ENCODE results near the gene PRUNE1.

PRUNE1 gene

DNA sequence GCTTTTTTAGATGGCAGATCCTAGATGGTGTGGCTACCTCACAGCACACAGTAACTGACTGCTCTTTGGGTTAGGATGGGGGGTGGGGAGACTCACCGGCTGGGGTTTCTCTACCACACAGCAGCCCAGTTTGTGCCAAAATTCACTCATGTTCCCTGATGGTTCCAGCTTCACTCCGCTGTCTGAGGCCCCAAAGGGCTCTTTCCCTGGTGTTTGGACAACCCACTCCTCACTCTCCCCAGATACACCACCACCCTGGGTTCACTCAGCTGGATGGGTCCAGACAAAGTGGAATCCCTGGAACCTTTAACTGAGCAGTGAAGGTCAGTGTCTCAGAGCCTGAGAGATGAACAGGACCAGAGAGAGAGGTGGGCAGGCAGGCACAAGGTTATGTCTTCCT lies 47.3 kb downstream of the PRUNE1 start:
- no peak for DNase-seq

DNA sequence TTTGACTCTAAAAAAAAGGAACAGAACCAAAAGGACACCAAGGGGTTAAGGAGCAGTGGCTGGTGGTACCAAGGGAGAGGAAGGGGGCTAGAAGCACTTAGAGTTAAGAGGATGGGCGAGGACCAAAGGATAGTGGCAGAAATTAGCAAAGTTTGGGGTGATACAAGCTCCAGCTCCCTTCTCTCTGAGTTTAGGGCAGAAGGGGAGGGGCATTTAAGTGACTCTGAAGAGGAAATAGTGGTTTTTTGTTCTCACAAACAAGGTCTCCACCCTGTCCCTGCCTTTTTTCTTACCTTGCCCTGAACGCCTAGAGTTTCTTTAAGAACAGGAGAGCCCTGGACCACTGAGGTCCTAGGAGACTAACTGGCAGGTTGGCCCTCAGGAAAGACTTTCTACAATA lies 47.9 kb downstream of the PRUNE1 start:
- DNase-seq: no peak

DNA sequence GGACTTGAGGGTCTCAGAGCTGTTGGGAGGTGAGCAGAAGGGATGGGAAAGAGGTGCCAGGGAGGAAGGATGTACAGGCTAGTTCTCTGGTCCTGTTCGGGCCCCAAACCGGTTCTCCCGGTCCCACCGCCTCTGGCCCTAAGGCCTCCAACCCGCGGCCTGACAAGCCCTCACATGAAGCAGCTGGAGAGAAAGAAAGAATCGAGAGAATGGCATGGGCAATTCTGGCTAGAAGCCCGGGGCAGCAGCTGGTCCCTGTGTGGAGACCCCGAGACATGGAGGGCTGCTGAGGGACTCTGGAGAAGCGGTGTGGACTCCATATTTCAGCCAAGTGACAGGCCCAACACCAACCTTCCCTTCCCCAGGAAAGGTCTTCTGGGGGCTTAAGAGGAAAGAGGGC lies 50.4 kb downstream of the PRUNE1 start:
- DNase-seq: peak; percentile 38

DNA sequence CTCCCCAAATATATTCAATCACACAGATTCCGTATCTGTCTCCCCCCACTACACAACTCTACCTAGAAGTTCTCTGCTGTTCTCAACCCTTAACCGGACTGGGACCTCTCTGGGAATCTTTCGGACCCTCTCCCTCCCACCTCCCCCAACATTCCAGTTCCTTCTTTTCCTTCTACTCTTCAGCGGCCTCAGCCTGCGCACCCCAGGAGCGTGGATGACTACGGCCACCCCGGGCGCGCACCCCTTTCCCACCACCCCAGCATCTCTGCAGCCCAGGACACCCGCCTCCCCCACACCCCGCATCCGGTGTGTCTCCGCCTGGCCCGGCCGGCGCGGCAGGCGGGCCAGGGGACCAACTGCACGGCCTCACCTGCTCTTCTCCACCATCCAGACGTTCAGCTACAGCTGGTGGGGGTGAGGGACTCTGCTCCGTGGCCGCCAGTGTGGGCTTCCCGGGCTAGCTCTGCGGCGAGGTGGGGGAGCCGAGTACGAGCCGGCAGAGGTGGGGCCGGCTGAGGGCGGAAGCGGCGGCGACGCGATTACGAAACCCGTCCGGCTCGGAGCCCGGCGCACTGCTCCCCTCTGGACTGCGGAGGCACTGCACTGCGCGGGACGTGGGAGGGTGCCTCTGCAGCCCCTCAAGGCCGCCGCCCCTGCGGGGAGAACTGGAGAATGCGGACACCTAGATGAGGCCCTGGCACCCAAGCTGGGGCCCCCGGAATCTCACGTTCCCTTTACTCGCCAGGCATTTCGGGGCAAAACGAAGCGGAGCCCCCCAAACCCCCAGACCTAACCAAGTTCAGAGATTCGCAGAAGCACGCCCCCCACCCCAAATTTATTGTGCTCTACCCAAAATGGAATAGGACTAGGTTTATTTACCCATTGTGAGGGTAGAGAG lies 51.1 kb downstream of the PRUNE1 start, which contains the start of gene CDC42SE1:
Gene CDC42SE1 (minus strand): TSS at position 514 of the 898 bp plus-strand sequence. CDS start 3,892 bp downstream, outside the sequence.
- DNase-seq: peak; percentile 84

DNA sequence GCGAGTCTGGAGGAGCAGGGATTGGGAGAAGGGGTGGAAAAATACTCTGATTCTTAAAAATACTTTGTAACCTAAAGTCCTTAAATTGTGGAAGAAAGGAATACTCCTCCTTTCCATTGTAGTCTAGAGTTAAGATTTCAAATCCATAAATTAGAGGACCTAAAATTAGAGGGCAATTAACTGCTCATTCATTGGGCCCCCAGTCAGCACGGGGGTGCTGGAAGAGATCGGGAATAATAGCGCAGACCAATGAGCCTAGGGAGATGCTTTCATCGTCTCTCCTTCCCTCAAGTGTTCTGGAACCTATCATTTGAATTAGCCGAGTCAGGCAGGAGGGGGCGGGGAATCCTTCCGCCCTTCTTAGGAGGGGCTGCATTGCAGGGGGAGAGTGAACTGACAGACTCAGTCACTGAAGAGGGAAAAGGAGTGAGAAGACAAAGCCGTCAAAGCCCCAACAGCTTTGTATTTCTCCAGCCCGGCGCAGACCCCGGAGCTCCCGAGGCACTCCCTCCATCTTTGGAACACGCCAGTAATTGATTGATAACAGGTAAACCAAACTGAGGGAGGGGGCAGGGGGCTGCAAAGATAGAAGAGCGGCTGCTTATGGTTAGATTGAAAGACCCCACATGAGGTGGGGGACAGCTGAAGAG lies 51.9 kb downstream of the PRUNE1 start, which contains the start of gene MLLT11:
Gene MLLT11 (plus strand): TSS at position 391 of the 650 bp plus-strand sequence. CDS start 6,828 bp downstream, outside the sequence.
- peak; percentile 44 for DNase-seq

DNA sequence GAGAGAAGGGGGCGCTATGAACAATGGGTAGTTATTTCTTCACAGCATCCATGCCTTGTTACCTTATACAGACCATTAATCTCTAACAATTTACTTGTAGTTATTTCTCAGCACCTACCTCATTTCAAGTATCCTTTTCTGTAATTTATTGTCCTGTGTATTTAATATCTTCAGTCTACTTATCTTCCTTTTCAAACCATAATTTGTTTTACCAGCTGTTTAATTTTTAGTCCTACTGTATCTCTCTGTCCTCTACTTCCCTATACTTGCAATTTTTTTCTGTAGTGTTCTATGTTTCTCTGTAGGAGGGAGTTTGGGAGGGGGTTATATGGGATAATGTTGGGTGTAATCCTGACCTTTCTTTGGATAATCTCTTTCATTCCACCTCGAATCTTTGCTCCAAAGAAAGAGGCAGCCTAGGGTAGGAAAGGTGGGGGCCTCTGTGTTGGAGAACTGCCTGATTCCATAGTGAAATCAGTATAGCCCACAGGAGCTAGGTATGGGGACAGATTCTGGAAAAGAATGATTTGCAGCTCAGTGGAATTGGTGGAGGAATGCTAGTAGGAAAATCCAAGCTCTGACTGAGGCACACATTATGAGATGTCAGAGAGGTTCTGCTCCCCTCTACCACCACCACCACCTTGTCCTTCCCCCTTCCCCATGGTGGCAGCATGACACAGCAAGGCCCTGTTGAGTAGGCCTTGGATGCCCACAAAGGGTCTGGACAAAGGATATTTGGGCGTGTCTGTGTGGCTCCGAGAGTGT lies 52.6 kb downstream of the PRUNE1 start:
- DNase-seq: no peak

DNA sequence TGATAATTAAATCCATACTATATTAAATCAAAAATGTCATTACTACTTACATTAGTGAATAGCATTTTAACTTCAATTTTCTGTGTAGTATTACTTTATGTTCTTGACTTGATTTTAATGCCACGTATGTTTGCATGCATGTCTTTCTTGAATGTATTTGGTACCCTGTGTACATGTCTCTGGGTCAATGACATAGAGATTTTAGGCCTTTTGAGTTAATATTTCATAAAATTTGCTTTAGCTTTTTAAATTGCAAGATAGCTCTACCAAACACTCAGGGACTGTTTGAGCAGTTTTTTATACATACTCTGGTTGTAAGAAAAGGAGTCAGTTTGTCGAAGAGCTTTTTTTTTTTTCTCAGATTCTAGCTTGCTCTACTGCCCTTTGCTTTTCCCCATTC lies 53.5 kb downstream of the PRUNE1 start:
- DNase-seq: no peak

DNA sequence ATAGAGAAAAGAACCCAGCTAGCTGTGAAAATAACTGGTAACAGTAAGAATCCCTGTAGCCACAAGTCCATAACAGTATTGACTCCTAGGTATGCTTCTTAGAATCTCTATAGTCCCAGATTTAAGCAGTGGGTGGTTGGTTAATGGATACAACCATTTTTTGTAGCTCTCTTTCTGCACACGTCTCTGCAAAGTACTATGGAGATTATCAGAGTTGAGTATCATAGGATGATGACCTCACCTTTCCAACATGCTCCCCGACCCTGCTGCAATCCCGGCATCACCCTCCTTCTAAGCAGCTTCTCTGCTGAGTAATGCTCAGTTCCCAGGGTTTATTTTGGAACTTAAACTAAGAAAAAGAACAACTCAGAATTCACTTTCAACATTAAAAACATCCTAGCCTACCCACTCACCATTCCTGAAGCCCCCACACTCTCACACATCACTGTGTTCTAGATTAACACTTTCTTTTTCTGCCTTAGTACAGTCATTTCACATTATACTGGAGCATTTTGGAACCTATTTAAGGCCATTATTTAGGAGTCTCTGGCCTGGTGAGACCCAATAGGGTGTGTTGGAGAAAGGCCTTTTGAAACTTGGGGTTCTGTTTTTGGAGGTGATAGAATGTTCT lies 54.6 kb downstream of the PRUNE1 start:
- DNase-seq: no peak

DNA sequence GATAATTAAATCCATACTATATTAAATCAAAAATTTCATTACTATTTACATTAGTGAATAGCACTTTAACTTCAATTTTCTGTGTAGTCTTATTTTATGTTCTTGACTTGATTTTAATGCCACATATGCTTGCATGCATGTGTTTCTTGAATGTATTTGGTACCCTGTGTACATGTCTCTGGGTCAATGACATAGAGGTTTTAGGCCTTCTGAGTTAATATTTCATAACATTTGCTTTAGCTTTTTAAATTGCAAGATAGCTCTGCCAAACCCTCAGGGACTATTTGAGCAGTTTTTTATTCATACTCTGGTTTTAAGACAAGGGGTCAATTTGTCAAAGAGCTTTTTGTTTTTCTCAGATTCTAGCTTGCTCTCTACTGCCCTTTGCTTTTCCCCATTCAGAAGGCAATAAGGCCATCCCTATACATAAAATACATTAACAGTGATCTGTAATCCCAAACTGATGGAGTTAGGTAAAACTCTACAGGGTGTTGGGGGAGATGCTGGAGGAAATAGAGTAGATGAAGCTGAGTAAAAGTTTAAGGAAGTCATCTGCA lies 56.9 kb downstream of the PRUNE1 start:
- DNase-seq: no peak

DNA sequence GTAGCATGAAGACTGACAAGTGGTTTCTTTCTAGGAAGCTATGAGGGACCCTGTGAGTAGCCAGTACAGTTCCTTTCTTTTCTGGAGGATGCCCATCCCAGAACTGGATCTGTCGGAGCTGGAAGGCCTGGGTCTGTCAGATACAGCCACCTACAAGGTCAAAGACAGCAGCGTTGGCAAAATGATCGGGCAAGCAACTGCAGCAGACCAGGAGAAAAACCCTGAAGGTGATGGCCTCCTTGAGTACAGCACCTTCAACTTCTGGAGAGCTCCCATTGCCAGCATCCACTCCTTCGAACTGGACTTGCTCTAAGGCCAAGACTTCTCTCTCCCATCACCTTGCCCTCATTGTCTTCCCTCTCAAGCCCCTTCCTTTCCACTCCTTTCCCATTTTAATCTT lies 58.9 kb downstream of the PRUNE1 start:
- no peak for DNase-seq

DNA sequence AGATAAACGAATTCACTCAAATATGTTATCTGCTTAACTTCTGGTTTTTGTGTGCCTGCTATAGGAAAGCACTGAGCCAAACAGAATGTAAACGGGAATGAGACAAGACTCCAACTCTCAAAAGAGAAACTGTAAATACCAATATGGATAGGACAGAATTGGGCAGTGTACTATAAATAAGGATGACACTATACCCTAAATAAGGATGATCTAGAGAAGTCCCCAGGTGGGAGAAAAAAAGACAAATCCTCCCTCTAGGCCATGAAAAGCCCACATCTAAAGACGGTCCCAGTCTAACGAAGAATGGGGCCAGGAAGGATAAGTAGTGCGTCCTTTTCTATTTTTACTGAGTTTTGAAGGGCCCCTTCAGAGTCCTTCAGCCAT lies 60.8 kb downstream of the PRUNE1 start:
- DNase-seq: no peak

DNA sequence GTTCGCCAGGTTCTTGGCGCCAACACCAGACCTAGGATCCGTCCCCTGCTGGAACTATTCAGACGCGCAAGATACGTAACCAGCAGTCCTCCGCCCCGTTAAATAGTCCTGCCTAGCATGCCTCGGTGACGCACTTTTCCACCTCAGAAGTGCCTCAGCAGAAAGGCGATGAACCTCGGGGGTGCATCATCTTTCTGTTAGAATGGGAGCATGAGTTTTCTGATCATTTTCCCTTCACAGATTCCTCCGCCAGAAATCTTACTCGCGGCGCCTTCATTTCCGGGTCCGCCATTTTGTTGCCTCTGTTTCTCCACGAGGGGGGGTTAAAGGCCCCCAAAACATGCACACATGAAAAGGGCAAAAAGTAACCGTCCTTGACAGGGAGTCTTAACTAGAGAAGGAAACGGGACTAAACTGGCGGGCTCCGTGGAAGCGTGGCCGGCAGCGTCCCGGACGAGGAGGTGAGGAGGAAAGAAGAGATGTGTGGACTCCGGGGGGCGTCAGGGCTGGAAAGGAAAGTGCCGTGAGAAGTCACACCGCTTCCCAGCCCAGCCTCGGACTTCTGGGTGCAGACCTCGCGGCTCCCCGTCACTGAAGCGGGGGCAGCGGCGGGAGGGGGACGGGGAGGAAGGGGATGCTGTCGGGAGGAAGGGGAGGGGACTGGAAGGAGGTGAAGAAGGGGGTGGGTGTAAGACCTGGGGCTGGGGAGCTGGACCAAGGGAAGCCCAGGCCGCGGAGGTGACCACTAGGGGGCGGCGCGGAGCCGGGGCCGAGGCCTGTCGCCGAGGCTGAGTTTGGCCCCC lies 62.4 kb downstream of the PRUNE1 start, which contains the start of gene GABPB2:
Gene GABPB2 (plus strand): TSS at position 288 of the 803 bp plus-strand sequence. CDS start 17,429 bp downstream, outside the sequence.
- DNase-seq: peak; percentile 86

DNA sequence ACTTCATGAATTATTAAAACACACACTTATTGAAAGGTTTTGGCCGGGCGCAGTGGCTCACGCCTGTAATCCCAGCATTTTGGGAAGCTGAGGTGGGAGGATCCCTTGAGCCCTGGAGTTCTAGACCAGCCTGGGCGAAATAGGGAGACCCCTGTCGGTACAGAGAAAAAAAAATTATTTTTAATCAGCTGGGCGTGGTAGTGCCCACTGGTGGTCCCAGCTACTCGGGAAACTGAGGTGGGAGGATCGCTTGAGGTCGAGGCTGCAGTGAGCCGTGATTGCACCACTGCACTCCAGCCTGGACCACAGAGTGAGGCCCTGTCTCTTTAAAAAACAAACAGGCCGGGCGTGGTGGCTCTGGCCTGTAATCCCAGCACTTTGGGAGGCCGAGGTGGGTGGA lies 64.0 kb downstream of the PRUNE1 start:
- no peak for DNase-seq
